ENCODE results near the gene RPS6KA2.

Gene RPS6KA2

GRCh38 chr6:166613027-166613426 is 14.0 kb downstream of the RPS6KA2 start:
- DNase-seq = no peak

- no peak for DNase-seq
These were observed 14.6 kb downstream of the RPS6KA2 start for GRCh38 chr6:166612471-166612881.

GRCh38 chr6:166611631-166612030 is 15.4 kb downstream of the RPS6KA2 start:
- DNase-seq = no peak

GRCh38 chr6:166610069-166610468 is 17.0 kb downstream of the RPS6KA2 start:
- no peak for DNase-seq

GRCh38 chr6:166608774-166609173 is 18.3 kb downstream of the RPS6KA2 start:
- DNase-seq = no peak

GRCh38 chr6:166605752-166606151 is 21.3 kb downstream of the RPS6KA2 start:
- no peak for DNase-seq

GRCh38 chr6:166604911-166605310 is 22.1 kb downstream of the RPS6KA2 start:
- DNase-seq = no peak

GRCh38 chr6:166604328-166604727 is 22.7 kb downstream of the RPS6KA2 start:
- no peak for DNase-seq

- no peak for DNase-seq
These were observed 23.9 kb downstream of the RPS6KA2 start for GRCh38 chr6:166603043-166603690.

- no peak for DNase-seq
These were observed 25.1 kb downstream of the RPS6KA2 start for GRCh38 chr6:166601956-166602355.

GRCh38 chr6:166600931-166601330 is 26.1 kb downstream of the RPS6KA2 start:
- no peak for DNase-seq

GRCh38 chr6:166599205-166599604 is 27.8 kb downstream of the RPS6KA2 start:
- no peak for DNase-seq

GRCh38 chr6:166598441-166599138 is 28.5 kb downstream of the RPS6KA2 start:
- no peak for DNase-seq

- DNase-seq = no peak
These were observed 29.2 kb downstream of the RPS6KA2 start for GRCh38 chr6:166597711-166598440.

- no peak for DNase-seq
These were observed 30.1 kb downstream of the RPS6KA2 start for GRCh38 chr6:166596776-166597507.

- DNase-seq = no peak
These were observed 31.1 kb downstream of the RPS6KA2 start for GRCh38 chr6:166595949-166596348.

- no peak for DNase-seq
These were observed 31.8 kb downstream of the RPS6KA2 start for GRCh38 chr6:166595061-166595780.

GRCh38 chr6:166592821-166593220 is 34.2 kb downstream of the RPS6KA2 start:
- DNase-seq = no peak

GRCh38 chr6:166591961-166592520 is 35.0 kb downstream of the RPS6KA2 start:
- DNase-seq = no peak

GRCh38 chr6:166591026-166591425 is 36.0 kb downstream of the RPS6KA2 start:
- DNase-seq = no peak

- no peak for DNase-seq
These were observed 37.1 kb downstream of the RPS6KA2 start for GRCh38 chr6:166589786-166590574.
